ENCODE data around the gene LRP1B. TPM values are rescaled to one million over a fixed set of nuclear protein-coding genes. Genes with fewer than 3 reads are reported as not detected.

The LRP1B gene
- total RNA-seq, 1 experiment from 2014 or later: 0.21 TPM

DNA sequence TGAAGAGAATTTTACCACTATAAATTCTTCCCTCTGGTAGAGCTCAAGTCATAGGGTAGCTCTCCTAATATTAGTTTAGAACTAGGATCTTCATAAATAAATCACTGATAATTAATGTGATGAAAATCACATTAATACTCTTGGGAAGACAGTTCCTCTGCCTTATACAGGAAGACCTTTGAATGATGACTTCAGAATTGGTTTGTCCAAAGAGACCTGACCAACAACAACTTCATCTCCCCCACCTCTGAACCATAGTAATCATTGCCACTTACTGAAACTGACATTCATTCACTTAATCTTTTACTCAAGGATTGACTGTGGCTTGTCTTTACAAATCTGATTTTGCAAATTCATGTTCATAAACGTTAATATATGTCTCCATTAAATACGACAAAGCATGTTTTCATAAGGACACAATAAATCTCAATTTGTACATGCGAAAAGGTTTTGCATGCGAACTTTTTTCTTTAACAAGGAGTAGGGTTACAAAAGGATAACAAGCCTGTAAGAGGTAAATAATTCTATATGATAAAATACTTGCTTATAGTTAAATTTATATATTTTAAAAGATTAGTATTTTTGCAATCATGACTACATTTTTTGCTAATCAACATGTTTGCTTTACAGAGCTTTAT is 61.4 kb downstream of the LRP1B start:
- Mint-ChIP-seq H3K36me3 (ENCODE audit: insufficient read depth, unreplicated experiment) (no peaks in the 10 kb centered on the region), H3K27ac (ENCODE audit: unreplicated experiment) (no peak overlapping the region), H3K9me3 (ENCODE audit: low read depth, unreplicated experiment) (peaks cover 7% of the 10 kb centered on the region), H3K4me1 (ENCODE audit: low read depth, unreplicated experiment) (no peaks in the 10 kb centered on the region), H3K27me3 (ENCODE audit: unreplicated experiment) (no peaks in the 10 kb centered on the region), H3K4me3 (ENCODE audit: low read depth, unreplicated experiment) (no peak overlapping the region)
- no peak for DNase-seq
- CTCF ChIA-PET: no interaction called here
- no peak for TF ChIP-seq CTCF (IDR thresholded peaks at IDR 0.05; ENCODE audit: unreplicated experiment)
- intact Hi-C loops (cut with micrococcal nuclease; ENCODE audit: unreplicated experiment): no loop called here
- BruUV-seq (replicated peaks): no TSS peak

DNA sequence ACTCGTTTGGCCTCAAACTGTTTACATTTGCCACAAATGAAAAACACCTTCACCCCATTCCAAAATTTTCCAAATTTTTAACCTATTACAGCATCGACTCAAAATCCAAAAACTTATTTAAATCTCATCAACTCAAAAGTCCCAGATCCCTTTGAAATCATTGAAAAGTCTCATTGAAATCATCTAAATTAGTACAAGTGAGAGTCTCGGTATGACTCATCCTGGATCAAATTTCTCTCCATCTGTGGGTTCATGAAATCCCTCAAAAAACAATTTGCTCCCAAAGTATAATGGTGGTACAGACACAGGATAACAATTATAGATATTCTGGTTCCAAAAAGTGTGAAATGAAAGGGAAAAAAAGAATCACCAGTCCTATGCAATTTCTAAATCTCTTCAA is 65.1 kb downstream of the LRP1B start:
- no peaks in the 10 kb centered on the region for H3K27me3 Mint-ChIP-seq (ENCODE audit: unreplicated experiment)
- no peak for TF ChIP-seq CTCF (IDR thresholded peaks at IDR 0.05; ENCODE audit: unreplicated experiment)
- no TSS peak for BruUV-seq (replicated peaks)
- peaks cover 2% of the 10 kb centered on the region for H3K9me3 Mint-ChIP-seq (ENCODE audit: low read depth, unreplicated experiment)
- H3K36me3 Mint-ChIP-seq (ENCODE audit: insufficient read depth, unreplicated experiment): no peaks in the 10 kb centered on the region
- CTCF ChIA-PET: no interaction called here
- no peak overlapping the region for H3K4me3 Mint-ChIP-seq (ENCODE audit: low read depth, unreplicated experiment)
- H3K27ac Mint-ChIP-seq (ENCODE audit: unreplicated experiment): no peak overlapping the region
- H3K4me1 Mint-ChIP-seq (ENCODE audit: low read depth, unreplicated experiment): no peaks in the 10 kb centered on the region
- intact Hi-C loops (cut with micrococcal nuclease; ENCODE audit: unreplicated experiment): no loop called here
- DNase-seq: no peak

- CTCF ChIA-PET: no interaction called here
- no peaks in the 10 kb centered on the region for H3K27me3 Mint-ChIP-seq (ENCODE audit: unreplicated experiment)
These were observed 65.7 kb downstream of the LRP1B start for GRCh38 chr2:142065156-142065555.

DNA sequence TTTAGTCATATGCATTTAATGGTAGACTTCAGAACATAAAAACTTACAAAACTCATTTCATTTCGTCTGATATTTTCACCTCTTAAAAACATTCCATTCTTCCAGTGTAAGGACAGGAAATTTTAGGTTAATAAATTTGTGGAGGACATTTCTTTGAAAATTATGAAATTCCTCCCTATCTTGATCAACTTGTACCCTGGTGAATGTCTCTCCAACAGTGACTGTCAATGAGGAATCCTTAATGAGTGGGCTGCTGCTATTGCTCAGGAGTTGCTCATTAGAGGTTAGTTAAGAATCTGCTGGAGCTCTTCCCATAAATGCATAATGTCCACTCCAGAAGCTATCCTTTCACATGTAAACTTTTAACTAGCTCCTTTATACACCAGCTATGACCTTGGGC is 69.1 kb downstream of the LRP1B start:
- H3K27me3 Mint-ChIP-seq (ENCODE audit: unreplicated experiment): no peaks in the 10 kb centered on the region
- no TSS peak for BruUV-seq (replicated peaks)
- no peak overlapping the region for H3K27ac Mint-ChIP-seq (ENCODE audit: unreplicated experiment)
- CTCF ChIA-PET: no interaction called here
- no peak for DNase-seq
- no peak overlapping the region for H3K4me3 Mint-ChIP-seq (ENCODE audit: low read depth, unreplicated experiment)
- H3K4me1 Mint-ChIP-seq (ENCODE audit: low read depth, unreplicated experiment): no peaks in the 10 kb centered on the region
- H3K36me3 Mint-ChIP-seq (ENCODE audit: insufficient read depth, unreplicated experiment): no peaks in the 10 kb centered on the region
- no peak for TF ChIP-seq CTCF (IDR thresholded peaks at IDR 0.05; ENCODE audit: unreplicated experiment)
- H3K9me3 Mint-ChIP-seq (ENCODE audit: low read depth, unreplicated experiment): no peaks in the 10 kb centered on the region
- intact Hi-C loops (cut with micrococcal nuclease; ENCODE audit: unreplicated experiment): no loop called here

More at GRCh38 chr2:142065156-142065555, 65.7 kb downstream of the LRP1B start:
- H3K4me3 Mint-ChIP-seq (ENCODE audit: low read depth, unreplicated experiment): no peak overlapping the region
- H3K4me1 Mint-ChIP-seq (ENCODE audit: low read depth, unreplicated experiment): no peaks in the 10 kb centered on the region
- H3K36me3 Mint-ChIP-seq (ENCODE audit: insufficient read depth, unreplicated experiment): no peaks in the 10 kb centered on the region
- BruUV-seq (replicated peaks): no TSS peak
- no peak for DNase-seq
- intact Hi-C loops (cut with micrococcal nuclease; ENCODE audit: unreplicated experiment): no loop called here
- TF ChIP-seq CTCF (IDR thresholded peaks at IDR 0.05; ENCODE audit: unreplicated experiment): no peak
- no peak overlapping the region for H3K27ac Mint-ChIP-seq (ENCODE audit: unreplicated experiment)
- H3K9me3 Mint-ChIP-seq (ENCODE audit: low read depth, unreplicated experiment): peaks cover 2% of the 10 kb centered on the region
